ENCODE measurements around the gene CCDC6.
"Not testable (repeated sequence)": the region's sequence is repeated elsewhere in the genome, so short reads cannot be mapped to it uniquely, and the experiment has no call there.

The CCDC6 gene

DNA sequence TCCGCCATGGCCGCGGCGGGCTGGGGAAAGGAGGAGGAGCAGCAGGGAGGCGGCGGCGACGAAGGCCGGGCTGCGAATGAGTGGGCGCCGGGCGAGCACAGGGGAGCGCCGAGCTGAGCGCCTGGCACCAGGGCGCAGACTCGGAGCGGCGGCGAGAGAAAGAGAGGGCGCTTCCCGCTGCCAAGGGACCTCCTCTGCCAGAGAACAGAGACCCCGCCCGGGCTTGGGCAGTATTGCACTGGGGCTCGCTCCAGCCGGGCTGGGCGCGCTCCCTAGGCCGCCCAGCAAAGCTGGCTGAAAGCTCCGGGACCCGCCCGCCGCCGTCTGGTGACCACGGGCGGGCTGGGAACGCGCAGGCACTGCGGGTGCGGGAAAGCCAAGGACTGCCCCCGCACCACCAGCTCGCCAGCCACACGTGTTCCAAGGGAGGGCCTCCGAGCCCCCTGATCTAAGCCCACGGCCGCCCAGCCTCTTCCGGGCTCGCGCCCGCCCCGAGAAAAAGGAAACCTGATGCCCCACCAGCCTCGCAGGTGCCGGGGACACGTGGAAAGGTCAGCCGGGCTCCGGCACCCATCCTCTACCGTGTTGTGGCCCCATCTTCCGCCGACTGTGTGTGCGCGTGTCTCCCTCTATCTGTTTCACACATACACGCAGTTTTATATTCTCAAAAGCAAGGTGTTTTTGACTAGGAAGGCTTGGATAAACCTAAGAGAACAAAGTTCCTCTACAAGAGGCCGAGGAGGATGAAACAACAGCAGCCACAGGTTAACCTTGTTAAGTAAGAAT, at the start of gene CCDC6:
TSS of gene CCDC6 (minus strand) at position 140 of the 786 bp plus-strand sequence. CDS start at position 8, 132 bp downstream.
- in situ Hi-C loops (cut with MboI; ENCODE audit: low pct_unique_long_range_greater_than_20kb, low sequenced_read_pairs, unreplicated experiment) = loop anchor here (25.0 kb wide), 1 partner anchor 269 kb away; no protein-coding TSS in a partner anchor
- DNase-seq (ENCODE audit: low spot score) = peak; percentile 90
- TF ChIP-seq, protein P1, sequence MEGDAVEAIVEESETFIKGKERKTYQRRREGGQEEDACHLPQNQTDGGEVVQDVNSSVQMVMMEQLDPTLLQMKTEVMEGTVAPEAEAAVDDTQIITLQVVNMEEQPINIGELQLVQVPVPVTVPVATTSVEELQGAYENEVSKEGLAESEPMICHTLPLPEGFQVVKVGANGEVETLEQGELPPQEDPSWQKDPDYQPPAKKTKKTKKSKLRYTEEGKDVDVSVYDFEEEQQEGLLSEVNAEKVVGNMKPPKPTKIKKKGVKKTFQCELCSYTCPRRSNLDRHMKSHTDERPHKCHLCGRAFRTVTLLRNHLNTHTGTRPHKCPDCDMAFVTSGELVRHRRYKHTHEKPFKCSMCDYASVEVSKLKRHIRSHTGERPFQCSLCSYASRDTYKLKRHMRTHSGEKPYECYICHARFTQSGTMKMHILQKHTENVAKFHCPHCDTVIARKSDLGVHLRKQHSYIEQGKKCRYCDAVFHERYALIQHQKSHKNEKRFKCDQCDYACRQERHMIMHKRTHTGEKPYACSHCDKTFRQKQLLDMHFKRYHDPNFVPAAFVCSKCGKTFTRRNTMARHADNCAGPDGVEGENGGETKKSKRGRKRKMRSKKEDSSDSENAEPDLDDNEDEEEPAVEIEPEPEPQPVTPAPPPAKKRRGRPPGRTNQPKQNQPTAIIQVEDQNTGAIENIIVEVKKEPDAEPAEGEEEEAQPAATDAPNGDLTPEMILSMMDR (IDR thresholded peaks at IDR 0.05; ENCODE audit: extremely low read depth, insufficient read depth, missing control alignments) = peak; percentile 81

DNA sequence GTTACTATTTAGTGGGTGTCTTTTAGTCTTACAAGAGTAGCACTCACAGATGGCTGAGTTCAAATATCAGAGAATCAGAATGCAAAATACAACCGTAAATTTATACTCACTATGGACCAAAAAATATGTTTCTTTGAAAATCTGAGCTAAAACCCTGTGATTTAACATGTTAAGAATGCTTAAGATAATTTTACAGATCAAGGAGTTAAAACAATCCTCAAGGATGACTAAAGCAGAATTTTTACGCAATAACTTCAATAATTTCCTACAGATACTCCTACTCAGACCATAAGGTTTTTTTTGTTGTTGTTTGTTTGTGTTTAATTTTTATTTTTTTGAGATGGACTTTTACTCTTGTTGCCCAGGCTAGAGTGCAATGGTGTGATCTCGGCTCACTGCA, 47.9 kb upstream of the CCDC6 start:
- in situ Hi-C loops (cut with MboI; ENCODE audit: low pct_unique_long_range_greater_than_20kb, low sequenced_read_pairs, unreplicated experiment) = no loop called here
- TF ChIP-seq, protein P1 (IDR thresholded peaks at IDR 0.05; ENCODE audit: extremely low read depth, insufficient read depth, missing control alignments) = no peak
- DNase-seq (ENCODE audit: low spot score) = no peak

DNA sequence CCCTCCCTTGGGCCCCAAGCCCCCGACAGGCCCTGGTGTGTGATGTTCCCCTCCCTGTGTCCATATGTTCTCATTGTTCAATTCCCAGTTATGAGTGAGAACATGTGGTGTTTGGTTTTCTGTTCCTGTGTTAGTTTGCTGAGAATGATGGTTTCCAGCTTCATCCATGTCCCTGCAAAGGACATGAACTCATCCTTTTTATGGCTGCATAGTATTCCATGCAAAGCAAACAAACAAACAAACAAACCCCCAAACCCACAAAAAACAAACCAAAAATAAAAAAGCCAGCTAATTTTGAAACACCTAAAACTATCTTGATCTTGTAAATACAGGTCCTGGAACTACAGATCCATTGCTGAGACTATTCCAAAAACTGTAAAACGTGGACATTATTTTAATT, 47.4 kb upstream of the CCDC6 start:
- in situ Hi-C loops (cut with MboI; ENCODE audit: low pct_unique_long_range_greater_than_20kb, low sequenced_read_pairs, unreplicated experiment) = not testable (repeated sequence)

DNA sequence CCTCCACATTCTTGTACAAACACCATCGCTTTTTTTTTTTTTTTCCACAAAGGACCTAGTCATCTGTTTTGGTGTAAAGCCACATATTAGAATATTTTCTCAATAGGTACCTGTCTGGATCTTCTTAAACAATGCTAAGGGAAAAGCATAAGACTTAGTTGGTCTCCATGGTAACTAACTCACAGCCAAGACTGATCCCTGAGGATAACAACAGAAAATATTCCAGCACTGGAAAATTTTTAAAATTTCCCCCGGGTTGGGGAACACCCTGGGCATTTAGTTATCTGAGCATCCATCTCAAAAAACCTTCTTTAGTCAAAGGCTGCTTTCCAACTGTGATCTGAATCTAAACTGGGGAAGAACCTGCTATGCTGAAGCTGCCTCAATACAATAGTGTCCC, 43.7 kb upstream of the CCDC6 start:
- in situ Hi-C loops (cut with MboI; ENCODE audit: low pct_unique_long_range_greater_than_20kb, low sequenced_read_pairs, unreplicated experiment) = no loop called here
- TF ChIP-seq, protein P1 (IDR thresholded peaks at IDR 0.05; ENCODE audit: extremely low read depth, insufficient read depth, missing control alignments) = no peak
- no peak for DNase-seq (ENCODE audit: low spot score)

More for the DNA sequence above, 47.4 kb upstream of the CCDC6 start:
- DNase-seq (ENCODE audit: low spot score) = not testable (repeated sequence)

DNA sequence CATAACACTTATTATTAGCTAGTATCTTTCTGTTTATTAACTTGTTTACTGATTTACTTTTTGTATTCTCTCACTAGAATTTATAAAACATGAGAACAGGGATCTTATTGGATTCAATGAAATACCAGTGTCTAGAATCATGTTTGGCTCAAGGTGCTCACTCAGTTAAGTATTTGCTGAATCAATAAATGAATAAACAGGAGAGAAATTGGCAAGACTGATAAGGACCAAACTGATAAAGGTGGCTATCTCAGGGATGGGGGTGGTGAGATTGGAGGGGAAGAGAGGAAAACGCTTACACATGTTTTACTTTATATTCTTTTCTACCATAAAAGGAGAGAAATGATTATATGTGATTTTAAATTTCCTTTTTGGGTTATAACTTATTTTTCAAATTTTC, 43.3 kb upstream of the CCDC6 start:
- DNase-seq (ENCODE audit: low spot score) = no peak
- in situ Hi-C loops (cut with MboI; ENCODE audit: low pct_unique_long_range_greater_than_20kb, low sequenced_read_pairs, unreplicated experiment) = no loop called here
- TF ChIP-seq, protein P1 (IDR thresholded peaks at IDR 0.05; ENCODE audit: extremely low read depth, insufficient read depth, missing control alignments) = no peak

DNA sequence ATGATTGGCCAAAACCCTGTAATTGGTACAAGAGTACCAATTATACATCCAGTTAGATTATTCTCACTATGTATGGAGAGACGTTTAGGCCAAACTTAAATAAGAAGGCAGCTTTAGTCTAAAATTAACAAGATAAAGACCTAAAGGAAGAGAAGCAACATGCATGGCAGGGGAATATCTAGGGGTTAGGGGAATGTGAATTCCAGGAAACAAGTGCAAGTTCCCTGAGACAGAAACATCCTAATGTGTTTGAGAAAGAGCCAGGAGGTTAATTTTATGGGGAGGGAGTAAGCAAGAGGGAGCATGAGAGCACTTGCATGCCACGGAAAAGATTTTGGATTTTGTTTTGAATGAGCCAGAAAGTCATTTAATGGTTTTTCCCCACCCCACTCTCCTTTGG, 39.6 kb upstream of the CCDC6 start:
- TF ChIP-seq, protein P1 (IDR thresholded peaks at IDR 0.05; ENCODE audit: extremely low read depth, insufficient read depth, missing control alignments) = no peak
- no peak for DNase-seq (ENCODE audit: low spot score)
- in situ Hi-C loops (cut with MboI; ENCODE audit: low pct_unique_long_range_greater_than_20kb, low sequenced_read_pairs, unreplicated experiment) = no loop called here

DNA sequence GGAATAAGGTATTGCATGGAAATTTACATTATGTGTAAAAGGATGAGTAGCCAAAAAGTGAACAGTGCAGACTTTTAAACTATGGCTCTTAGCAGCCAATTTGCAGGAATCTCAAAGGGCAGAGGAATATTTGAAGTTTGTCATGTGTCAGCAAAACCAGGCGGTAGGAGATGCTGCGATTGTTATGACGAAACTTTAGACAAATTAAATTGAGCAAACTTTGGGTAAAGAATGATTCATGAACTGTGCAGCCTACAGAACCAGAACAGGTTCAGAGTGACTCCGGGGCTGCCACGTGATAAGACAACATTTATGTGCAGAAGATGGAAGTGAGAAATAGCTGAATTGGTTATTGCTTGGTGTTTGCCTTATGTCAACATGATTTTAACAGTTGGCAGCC, 39.2 kb upstream of the CCDC6 start:
- in situ Hi-C loops (cut with MboI; ENCODE audit: low pct_unique_long_range_greater_than_20kb, low sequenced_read_pairs, unreplicated experiment) = no loop called here
- DNase-seq (ENCODE audit: low spot score) = no peak
- TF ChIP-seq, protein P1 (IDR thresholded peaks at IDR 0.05; ENCODE audit: extremely low read depth, insufficient read depth, missing control alignments) = no peak

Measured in GM13977 (cell line).